ENCODE measurements around the gene TNS4.

GRCh38 chr17:40427002-40427491, 74.4 kb downstream of the TNS4 start:
- TF ChIP-seq CTCF (conservative IDR thresholded peaks at IDR 0.05; ENCODE audit: low read length) (no peak), EZH2phosphoT487 (IDR thresholded peaks at IDR 0.05; ENCODE audit: borderline replicate concordance, low read depth, low read length) (no peak)
